ENCODE results near the gene ATP5F1A.

DNA sequence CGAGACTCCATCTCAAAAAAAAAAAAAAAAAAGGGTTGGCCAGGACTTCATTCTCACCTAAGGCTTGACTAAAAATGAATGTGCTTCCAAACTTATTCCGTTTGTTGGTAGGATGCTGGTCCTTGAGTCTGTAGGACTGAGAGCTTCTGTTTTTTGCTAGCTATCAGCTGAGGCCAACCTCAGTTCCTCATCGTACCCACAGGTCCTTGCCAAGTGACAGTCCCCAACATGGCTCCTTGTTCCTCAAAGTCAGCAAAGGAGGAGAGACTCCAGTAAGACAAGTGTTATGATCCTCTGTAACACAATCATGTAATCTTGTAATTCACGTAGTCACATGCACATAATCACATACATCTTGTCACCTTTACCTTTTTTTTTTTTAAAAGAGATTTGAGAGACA lies 43.1 kb upstream of the ATP5F1A start:
- TF ChIP-seq, protein P1, sequence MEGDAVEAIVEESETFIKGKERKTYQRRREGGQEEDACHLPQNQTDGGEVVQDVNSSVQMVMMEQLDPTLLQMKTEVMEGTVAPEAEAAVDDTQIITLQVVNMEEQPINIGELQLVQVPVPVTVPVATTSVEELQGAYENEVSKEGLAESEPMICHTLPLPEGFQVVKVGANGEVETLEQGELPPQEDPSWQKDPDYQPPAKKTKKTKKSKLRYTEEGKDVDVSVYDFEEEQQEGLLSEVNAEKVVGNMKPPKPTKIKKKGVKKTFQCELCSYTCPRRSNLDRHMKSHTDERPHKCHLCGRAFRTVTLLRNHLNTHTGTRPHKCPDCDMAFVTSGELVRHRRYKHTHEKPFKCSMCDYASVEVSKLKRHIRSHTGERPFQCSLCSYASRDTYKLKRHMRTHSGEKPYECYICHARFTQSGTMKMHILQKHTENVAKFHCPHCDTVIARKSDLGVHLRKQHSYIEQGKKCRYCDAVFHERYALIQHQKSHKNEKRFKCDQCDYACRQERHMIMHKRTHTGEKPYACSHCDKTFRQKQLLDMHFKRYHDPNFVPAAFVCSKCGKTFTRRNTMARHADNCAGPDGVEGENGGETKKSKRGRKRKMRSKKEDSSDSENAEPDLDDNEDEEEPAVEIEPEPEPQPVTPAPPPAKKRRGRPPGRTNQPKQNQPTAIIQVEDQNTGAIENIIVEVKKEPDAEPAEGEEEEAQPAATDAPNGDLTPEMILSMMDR (IDR thresholded peaks at IDR 0.05; ENCODE audit: low read length): no peak
- no peak for TF ChIP-seq EZH2 (optimal IDR thresholded peaks at IDR 0.05; ENCODE audit: low read depth, low read length)
- TF ChIP-seq EZH2phosphoT487 (IDR thresholded peaks at IDR 0.05; ENCODE audit: low read length): no peak
